ENCODE results near the gene TEKTIP1. TPM values are rescaled to one million over a fixed set of nuclear protein-coding genes. Genes with fewer than 3 reads are reported as not detected.

The TEKTIP1 gene
- total and polyA plus RNA-seq, 9 of the 15 experiments (the other 6 are each of a cell fraction or from before 2014, with no cell fraction given), result 0.66 TPM; not detected in 8

GRCh38 chr19:3556978-3557460 lies 18.0 kb downstream of the TEKTIP1 start (continued):
- TF ChIP-seq ZNF511 (CRISPR knock-in tag; IDR thresholded peaks at IDR 0.05) (peak; percentile 75; the same call in 1 of the 2 replicates), ZNF41 (CRISPR knock-in tag; conservative IDR thresholded peaks at IDR 0.05) (no peak), ZNF740 (CRISPR knock-in tag; IDR thresholded peaks at IDR 0.05) (no peak), ZNF740 (tag; IDR thresholded peaks at IDR 0.05) (no peak), PTBP1 (IDR thresholded peaks at IDR 0.05; ENCODE audit: low read depth, low read length) (no peak), SREBF2 (CRISPR knock-in tag; IDR thresholded peaks at IDR 0.05) (no peak), ZBTB5 (IDR thresholded peaks at IDR 0.05) (no peak), NR4A1 (CRISPR knock-in tag; IDR thresholded peaks at IDR 0.05) (no peak), NR4A1 (tag; IDR thresholded peaks at IDR 0.05) (no peak), ZNF584 (CRISPR knock-in tag; IDR thresholded peaks at IDR 0.05; ENCODE audit: low read depth) (no peak), GTF2A2 (tag; IDR thresholded peaks at IDR 0.05) (no peak), PREB (CRISPR knock-in tag; IDR thresholded peaks at IDR 0.05) (no peak), ZBTB8A (IDR thresholded peaks at IDR 0.05; ENCODE audit: partially characterized antibody) (no peak), HOXB6 (CRISPR knock-in tag; IDR thresholded peaks at IDR 0.05; ENCODE audit: borderline replicate concordance) (no peak), ZNF551 (CRISPR knock-in tag; IDR thresholded peaks at IDR 0.05) (no peak), CBFB (CRISPR knock-in tag; IDR thresholded peaks at IDR 0.05) (no peak), RFX1 (IDR thresholded peaks at IDR 0.05) (no peak), MEIS2 (IDR thresholded peaks at IDR 0.05; ENCODE audit: partially characterized antibody) (no peak), CBX3 (IDR thresholded peaks at IDR 0.05; ENCODE audit: borderline replicate concordance in 1 of 2, low read length in 2 of 2) (no peak), ZNF764 (CRISPR knock-in tag; IDR thresholded peaks at IDR 0.05; ENCODE audit: low read depth) (no peak), ETS2 (tag; IDR thresholded peaks at IDR 0.05; ENCODE audit: borderline replicate concordance, poor library complexity, severe bottlenecking) (no peak)

All from K562 (cell line).